ENCODE data around the gene CD40. TPM values are rescaled to one million over a fixed set of nuclear protein-coding genes. Genes with fewer than 3 reads are reported as not detected.

Gene CD40
- total RNA-seq = 2.6 and 8.8 TPM in 2 replicates

GRCh38 chr20:46117704-46118467 is at the start of gene CD40:
CD40 (plus strand) TSS chr20:46118314; CDS start chr20:46118344, 30 bp downstream.

GRCh38 chr20:46089417-46090388 is 28.4 kb upstream of the CD40 start, which contains the start of gene NCOA5:
NCOA5 (minus strand) TSS chr20:46089962; CDS start chr20:46079424, 10,538 bp downstream.

Other genes with a start within 250 kb of the CD40 start
- 3.9 and 7.3 TPM in 2 replicates for gene ZSWIM1, start 237.1 kb upstream of the CD40 start, total RNA-seq
- 1.5 and 3.5 TPM in 2 replicates for gene SPATA25, start 230.7 kb upstream of the CD40 start, total RNA-seq
- gene NEURL2, start 227.1 kb upstream of the CD40 start, total RNA-seq = 6.4 and 13.9 TPM in 2 replicates
- gene CTSA, start 227.0 kb upstream of the CD40 start, total RNA-seq = 114 and 252 TPM in 2 replicates
- 39.0 and 162 TPM in 2 replicates for gene PLTP, start 206.2 kb upstream of the CD40 start, total RNA-seq
- 10.3 and 16.3 TPM in 2 replicates for gene PCIF1, start 183.6 kb upstream of the CD40 start, total RNA-seq
- 15.3 and 16.2 TPM in 2 replicates for gene ZNF335, start 146.1 kb upstream of the CD40 start, total RNA-seq
- gene MMP9, start 109.4 kb upstream of the CD40 start, total RNA-seq = not detected in 2 replicates
- 0.17 TPM in 1 of 2 replicates, not detected in the other for gene SLC12A5, start 89.1 kb upstream of the CD40 start, total RNA-seq
- gene NCOA5, start 28.4 kb upstream of the CD40 start, total RNA-seq = 7.9 and 9.1 TPM in 2 replicates
- not detected in 2 replicates for gene CDH22, start 190.2 kb downstream of the CD40 start, total RNA-seq

Measured in smooth muscle cell of trachea (primary cell).